HG02885 (cell line): ENCODE results near the gene SH3BP2.

Experiments used
- ATAC-seq: cut with Tn5 transposase; IDR thresholded peaks from one replicate; pipeline ENCODE4 v1.9.1; 2021; ENCODE audit warnings: mild to moderate bottlenecking; ENCODE audit not compliant: unreplicated experiment, poor library complexity

SH3BP2 gene

GRCh38 chr4:2847302-2847871 is 54.5 kb downstream of the SH3BP2 start:
- ATAC-seq: no peak

- no peak for ATAC-seq
These were observed 55.6 kb downstream of the SH3BP2 start for GRCh38 chr4:2848449-2848848.

- ATAC-seq: no peak
These were observed 56.6 kb downstream of the SH3BP2 start for GRCh38 chr4:2849267-2850152.

- ATAC-seq: no peak
These were observed 58.3 kb downstream of the SH3BP2 start for GRCh38 chr4:2850966-2851798.

GRCh38 chr4:2852481-2852921 is 59.6 kb downstream of the SH3BP2 start:
- no peak for ATAC-seq

GRCh38 chr4:2855584-2855983 is 62.7 kb downstream of the SH3BP2 start:
- ATAC-seq: no peak

GRCh38 chr4:2856266-2856665 is 63.4 kb downstream of the SH3BP2 start:
- ATAC-seq: no peak

- ATAC-seq: no peak
These were observed 64.6 kb downstream of the SH3BP2 start for GRCh38 chr4:2857349-2857927.

- ATAC-seq: no peak
These were observed 65.7 kb downstream of the SH3BP2 start for GRCh38 chr4:2858451-2859217.

GRCh38 chr4:2859514-2859913 is 66.6 kb downstream of the SH3BP2 start:
- ATAC-seq: no peak

- no peak for ATAC-seq
These were observed 67.8 kb downstream of the SH3BP2 start for GRCh38 chr4:2860391-2861348.

GRCh38 chr4:2861631-2862436 is 68.9 kb downstream of the SH3BP2 start:
- no peak for ATAC-seq

GRCh38 chr4:2862528-2862927 is 69.6 kb downstream of the SH3BP2 start:
- ATAC-seq: no peak

- no peak for ATAC-seq
These were observed 70.8 kb downstream of the SH3BP2 start for GRCh38 chr4:2863649-2864048.

- ATAC-seq: no peak
These were observed 72.4 kb downstream of the SH3BP2 start for GRCh38 chr4:2865196-2865780.

GRCh38 chr4:2866160-2866861 is 73.4 kb downstream of the SH3BP2 start:
- no peak for ATAC-seq

- ATAC-seq: no peak
These were observed 74.0 kb downstream of the SH3BP2 start for GRCh38 chr4:2866891-2867290.
